Measurements from ENCODE around the gene WNT3A. TPM values are rescaled to one million over a fixed set of nuclear protein-coding genes. Genes with fewer than 3 reads are reported as not detected.
A peak's percentile ranks its signal among the peaks of the same experiment; 100 is the strongest.

Gene WNT3A
- total and polyA plus RNA-seq, 9 of the 15 experiments (the other 6 are each of a cell fraction or from before 2014, with no cell fraction given): not detected

GRCh38 chr1:228099331-228099732 is 92.5 kb downstream of the WNT3A start:
- POLR2A ChIA-PET: interaction anchor here (0.6 to 6.0 kb wide), 14 partner anchors 9 to 1213 kb away, joined by 3 to 92 read pairs (median 3); partner anchors contain the start of genes ARF1 and MRPL55

More at GRCh38 chr1:228099331-228099732, 92.5 kb downstream of the WNT3A start:
- Histone ChIP-seq H3K9me3 (replicated peaks; ENCODE audit: control insufficient read depth, insufficient read depth, low read depth, low read length) (peaks cover 5% of the 10 kb centered on the region; the same call in 1 of the 2 replicates), H3K4me2 (ENCODE audit: insufficient read depth, low read length) (no peak overlapping the region), H2AFZ (ENCODE audit: low read depth, low read length) (no peak overlapping the region), H3K79me2 (ENCODE audit: control insufficient read depth, insufficient read depth, low read length) (peaks cover 74% of the 10 kb centered on the region), H4K20me1 (replicated peaks; ENCODE audit: control insufficient read depth, insufficient read depth, low read length) (peaks cover 53% of the 10 kb centered on the region), H3K27me3 (ENCODE audit: control insufficient read depth in 2 of 2, insufficient read depth in 2 of 2, low read length in 2 of 2) (no peaks in the 10 kb centered on the region), H3K27ac (ENCODE audit: extremely low read depth, low read depth, low read length) (no peak overlapping the region), H3K36me3 (ENCODE audit: control insufficient read depth, insufficient read depth, low read length) (peaks cover 71% of the 10 kb centered on the region), H3K9ac (ENCODE audit: insufficient read depth in 1 of 2, low read depth in 2 of 2, low read length in 2 of 2) (peak overlapping the region in 1 of 2 experiments; percentile 18; a peak in 1 of 4 replicates), H3K4me1 (replicated peaks in 1 of 2; ENCODE audit: control insufficient read depth in 2 of 2, insufficient read depth in 2 of 2, low read length in 2 of 2) (peaks cover 15 to 54% of the 10 kb centered on the region in 2 experiments), H3K9me1 (ENCODE audit: control insufficient read depth, insufficient read depth, low read length) (peaks cover 3% of the 10 kb centered on the region), H3K4me3 (no peak overlapping the region)
- ATAC-seq: no peak
- WGBS (ENCODE audit: insufficient coverage, low coverage, missing lambda C conversion rate): 70% methylated on average over 4 of the region's 4 CpGs
- no peak for FAIRE-seq
- in situ Hi-C loops (cut with MboI): no loop called here
- intact Hi-C loops (cut with micrococcal nuclease): no loop called here
- no TSS peak for BruUV-seq (replicated peaks)
- peak in 2 of 4 experiments; percentile 8 to 23 for DNase-seq (ENCODE audit: extremely low read depth in 1 of 4, low spot score in 3 of 4)
- TF ChIP-seq CHD1 (IDR thresholded peaks at IDR 0.05; ENCODE audit: low read length) (no peak), ELF4 (CRISPR knock-in tag; IDR thresholded peaks at IDR 0.05) (peak; percentile 28; the same call in 1 of the 2 replicates), POLR2AphosphoS5 (IDR thresholded peaks at IDR 0.05; ENCODE audit: control insufficient read depth, insufficient read depth, low read depth, low read length) (peak; percentile 48; the same call in 1 of the 2 replicates), RBM22 (IDR thresholded peaks at IDR 0.05; ENCODE audit: low read depth, low read length, poor library complexity, severe bottlenecking) (peak; percentile 32), PHB (CRISPR knock-in tag; IDR thresholded peaks at IDR 0.05) (0 out of 2 replicates have a peak, but pooled peaks have one; percentile 21), ZNF77 (CRISPR knock-in tag; IDR thresholded peaks at IDR 0.05) (no peak), ZFPM2 (CRISPR knock-in tag; IDR thresholded peaks at IDR 0.05) (0 out of 2 replicates have a peak, but pooled peaks have one; percentile 59), RFX7 (CRISPR knock-in tag; IDR thresholded peaks at IDR 0.05) (0 out of 2 replicates have a peak, but pooled peaks have one; percentile 6), ZNF592 (IDR thresholded peaks at IDR 0.05) (no peak)
- TF ChIP-seq, protein P1, sequence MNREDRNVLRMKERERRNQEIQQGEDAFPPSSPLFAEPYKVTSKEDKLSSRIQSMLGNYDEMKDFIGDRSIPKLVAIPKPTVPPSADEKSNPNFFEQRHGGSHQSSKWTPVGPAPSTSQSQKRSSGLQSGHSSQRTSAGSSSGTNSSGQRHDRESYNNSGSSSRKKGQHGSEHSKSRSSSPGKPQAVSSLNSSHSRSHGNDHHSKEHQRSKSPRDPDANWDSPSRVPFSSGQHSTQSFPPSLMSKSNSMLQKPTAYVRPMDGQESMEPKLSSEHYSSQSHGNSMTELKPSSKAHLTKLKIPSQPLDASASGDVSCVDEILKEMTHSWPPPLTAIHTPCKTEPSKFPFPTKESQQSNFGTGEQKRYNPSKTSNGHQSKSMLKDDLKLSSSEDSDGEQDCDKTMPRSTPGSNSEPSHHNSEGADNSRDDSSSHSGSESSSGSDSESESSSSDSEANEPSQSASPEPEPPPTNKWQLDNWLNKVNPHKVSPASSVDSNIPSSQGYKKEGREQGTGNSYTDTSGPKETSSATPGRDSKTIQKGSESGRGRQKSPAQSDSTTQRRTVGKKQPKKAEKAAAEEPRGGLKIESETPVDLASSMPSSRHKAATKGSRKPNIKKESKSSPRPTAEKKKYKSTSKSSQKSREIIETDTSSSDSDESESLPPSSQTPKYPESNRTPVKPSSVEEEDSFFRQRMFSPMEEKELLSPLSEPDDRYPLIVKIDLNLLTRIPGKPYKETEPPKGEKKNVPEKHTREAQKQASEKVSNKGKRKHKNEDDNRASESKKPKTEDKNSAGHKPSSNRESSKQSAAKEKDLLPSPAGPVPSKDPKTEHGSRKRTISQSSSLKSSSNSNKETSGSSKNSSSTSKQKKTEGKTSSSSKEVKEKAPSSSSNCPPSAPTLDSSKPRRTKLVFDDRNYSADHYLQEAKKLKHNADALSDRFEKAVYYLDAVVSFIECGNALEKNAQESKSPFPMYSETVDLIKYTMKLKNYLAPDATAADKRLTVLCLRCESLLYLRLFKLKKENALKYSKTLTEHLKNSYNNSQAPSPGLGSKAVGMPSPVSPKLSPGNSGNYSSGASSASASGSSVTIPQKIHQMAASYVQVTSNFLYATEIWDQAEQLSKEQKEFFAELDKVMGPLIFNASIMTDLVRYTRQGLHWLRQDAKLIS (CRISPR knock-in tag; IDR thresholded peaks at IDR 0.05): 0 out of 2 replicates have a peak, but pooled peaks have one; percentile 34
- TF ChIP-seq, protein P2, sequence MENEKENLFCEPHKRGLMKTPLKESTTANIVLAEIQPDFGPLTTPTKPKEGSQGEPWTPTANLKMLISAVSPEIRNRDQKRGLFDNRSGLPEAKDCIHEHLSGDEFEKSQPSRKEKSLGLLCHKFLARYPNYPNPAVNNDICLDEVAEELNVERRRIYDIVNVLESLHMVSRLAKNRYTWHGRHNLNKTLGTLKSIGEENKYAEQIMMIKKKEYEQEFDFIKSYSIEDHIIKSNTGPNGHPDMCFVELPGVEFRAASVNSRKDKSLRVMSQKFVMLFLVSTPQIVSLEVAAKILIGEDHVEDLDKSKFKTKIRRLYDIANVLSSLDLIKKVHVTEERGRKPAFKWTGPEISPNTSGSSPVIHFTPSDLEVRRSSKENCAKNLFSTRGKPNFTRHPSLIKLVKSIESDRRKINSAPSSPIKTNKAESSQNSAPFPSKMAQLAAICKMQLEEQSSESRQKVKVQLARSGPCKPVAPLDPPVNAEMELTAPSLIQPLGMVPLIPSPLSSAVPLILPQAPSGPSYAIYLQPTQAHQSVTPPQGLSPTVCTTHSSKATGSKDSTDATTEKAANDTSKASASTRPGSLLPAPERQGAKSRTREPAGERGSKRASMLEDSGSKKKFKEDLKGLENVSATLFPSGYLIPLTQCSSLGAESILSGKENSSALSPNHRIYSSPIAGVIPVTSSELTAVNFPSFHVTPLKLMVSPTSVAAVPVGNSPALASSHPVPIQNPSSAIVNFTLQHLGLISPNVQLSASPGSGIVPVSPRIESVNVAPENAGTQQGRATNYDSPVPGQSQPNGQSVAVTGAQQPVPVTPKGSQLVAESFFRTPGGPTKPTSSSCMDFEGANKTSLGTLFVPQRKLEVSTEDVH (IDR thresholded peaks at IDR 0.05; ENCODE audit: low read depth, partially characterized antibody): peak; percentile 43
- CTCF ChIA-PET (ENCODE audit: low intra/inter-chr PET ratio): no interaction called here
